D341Med (cell line): Measurements from ENCODE around the gene POFUT2.

Experiments used
- DNase-seq: peaks from one replicate; pipeline ENCODE4 v3.0.0; 2012; ENCODE audit warnings: low spot score

Gene POFUT2

GRCh38 chr21:45248301-45248892 is 39.3 kb downstream of the POFUT2 start:
- no peak for DNase-seq

GRCh38 chr21:45246386-45247320 is 41.0 kb downstream of the POFUT2 start:
- DNase-seq: no peak

- no peak for DNase-seq
Observed at GRCh38 chr21:45244799-45245340, 42.8 kb downstream of the POFUT2 start.

- DNase-seq: no peak
Observed at GRCh38 chr21:45243603-45244002, 44.1 kb downstream of the POFUT2 start.

- DNase-seq: no peak
Observed at GRCh38 chr21:45241357-45241756, 46.3 kb downstream of the POFUT2 start.

- DNase-seq: no peak
Observed at GRCh38 chr21:45237401-45237800, 50.3 kb downstream of the POFUT2 start.

GRCh38 chr21:45236481-45236880 is 51.2 kb downstream of the POFUT2 start:
- DNase-seq: no peak

GRCh38 chr21:45235488-45235887 is 52.2 kb downstream of the POFUT2 start:
- DNase-seq: no peak

GRCh38 chr21:45234965-45235364 is 52.7 kb downstream of the POFUT2 start:
- DNase-seq: no peak

GRCh38 chr21:45234127-45234526 is 53.6 kb downstream of the POFUT2 start:
- DNase-seq: no peak

GRCh38 chr21:45231705-45232104 is 56.0 kb downstream of the POFUT2 start:
- no peak for DNase-seq

- no peak for DNase-seq
Observed at GRCh38 chr21:45228656-45229240, 58.9 kb downstream of the POFUT2 start.

GRCh38 chr21:45228171-45228641 is 59.5 kb downstream of the POFUT2 start:
- DNase-seq: no peak

GRCh38 chr21:45227735-45228134 is 60.0 kb downstream of the POFUT2 start:
- DNase-seq: no peak

- no peak for DNase-seq
Observed at GRCh38 chr21:45226540-45227326, 61.0 kb downstream of the POFUT2 start.

GRCh38 chr21:45225741-45226327 is 61.9 kb downstream of the POFUT2 start:
- DNase-seq: no peak

GRCh38 chr21:45225041-45225740 is 62.5 kb downstream of the POFUT2 start:
- DNase-seq: no peak

- no peak for DNase-seq
Observed at GRCh38 chr21:45224189-45224938, 63.3 kb downstream of the POFUT2 start.

GRCh38 chr21:45223236-45224185 is 64.2 kb downstream of the POFUT2 start:
- no peak for DNase-seq
